ENCODE measurements around the gene BIRC2.

Gene BIRC2

GRCh38 chr11:102402548-102402947 lies 55.5 kb downstream of the BIRC2 start:
- DNase-seq (ENCODE audit: low spot score) = no peak

GRCh38 chr11:102405501-102405900 lies 58.5 kb downstream of the BIRC2 start:
- no peak for DNase-seq (ENCODE audit: low spot score)

GRCh38 chr11:102406099-102406498 lies 59.1 kb downstream of the BIRC2 start:
- no peak for DNase-seq (ENCODE audit: low spot score)

GRCh38 chr11:102407901-102408300 lies 60.9 kb downstream of the BIRC2 start:
- DNase-seq (ENCODE audit: low spot score) = no peak

- no peak for DNase-seq (ENCODE audit: low spot score)
These were observed 61.3 kb downstream of the BIRC2 start for GRCh38 chr11:102408339-102408738.

- DNase-seq (ENCODE audit: low spot score) = no peak
These were observed 63.4 kb downstream of the BIRC2 start for GRCh38 chr11:102410382-102410784.

GRCh38 chr11:102411142-102411541 lies 64.1 kb downstream of the BIRC2 start:
- DNase-seq (ENCODE audit: low spot score) = no peak

- no peak for DNase-seq (ENCODE audit: low spot score)
These were observed 66.5 kb downstream of the BIRC2 start for GRCh38 chr11:102413497-102413896.

GRCh38 chr11:102414559-102414958 lies 67.5 kb downstream of the BIRC2 start:
- no peak for DNase-seq (ENCODE audit: low spot score)

GRCh38 chr11:102415304-102415916 lies 68.4 kb downstream of the BIRC2 start:
- no peak for DNase-seq (ENCODE audit: low spot score)

GRCh38 chr11:102416976-102417375 lies 70.0 kb downstream of the BIRC2 start:
- DNase-seq (ENCODE audit: low spot score) = no peak

- DNase-seq (ENCODE audit: low spot score) = no peak
These were observed 72.2 kb downstream of the BIRC2 start for GRCh38 chr11:102419181-102419580.

GRCh38 chr11:102420547-102420946 lies 73.5 kb downstream of the BIRC2 start:
- DNase-seq (ENCODE audit: low spot score) = peak; percentile 50

GRCh38 chr11:102421261-102421660 lies 74.2 kb downstream of the BIRC2 start:
- peak; percentile 30 for DNase-seq (ENCODE audit: low spot score)

GRCh38 chr11:102422817-102423712 lies 76.1 kb downstream of the BIRC2 start:
- no peak for DNase-seq (ENCODE audit: low spot score)

GRCh38 chr11:102423936-102424335 lies 76.9 kb downstream of the BIRC2 start:
- no peak for DNase-seq (ENCODE audit: low spot score)

GRCh38 chr11:102426000-102426399 lies 79.0 kb downstream of the BIRC2 start:
- DNase-seq (ENCODE audit: low spot score) = no peak

- no peak for DNase-seq (ENCODE audit: low spot score)
These were observed 79.6 kb downstream of the BIRC2 start for GRCh38 chr11:102426570-102426969.

- no peak for DNase-seq (ENCODE audit: low spot score)
These were observed 80.1 kb downstream of the BIRC2 start for GRCh38 chr11:102427068-102427467.
